ENCODE results near the gene SIM2. TPM values are rescaled to one million over a fixed set of nuclear protein-coding genes. Genes with fewer than 3 reads are reported as not detected.

Gene SIM2
- total RNA-seq, 1 donor from 2014 or later = not detected

DNA sequence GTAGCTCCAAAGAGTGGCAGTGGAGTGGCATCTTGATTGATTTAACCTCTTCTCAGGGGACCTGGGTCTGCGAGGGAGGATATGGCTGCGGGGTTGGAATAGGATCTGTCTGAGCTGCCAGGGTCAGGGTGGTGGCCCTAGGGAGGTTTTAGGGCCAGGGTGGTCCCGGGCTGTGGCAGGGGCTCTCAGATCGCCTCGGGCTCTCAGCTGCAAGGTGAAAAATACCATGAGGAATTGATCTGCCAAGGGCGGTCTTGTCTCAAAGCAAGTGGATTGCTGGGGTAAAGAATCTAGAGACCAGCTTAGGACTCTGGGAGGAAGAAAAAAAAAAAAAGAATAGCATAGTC is 3.7 kb downstream of the SIM2 start:
- Histone ChIP-seq H3K4me1 (peaks cover 54% of the 10 kb centered on the region), H3K27ac (no peak overlapping the region), H3K9me3 (no peaks in the 10 kb centered on the region), H3K36me3 (no peaks in the 10 kb centered on the region), H3K4me3 (no peak overlapping the region), H3K27me3 (peaks cover 35% of the 10 kb centered on the region)
- no peak for TF ChIP-seq CTCF (IDR thresholded peaks at IDR 0.05)
- no peak for TF ChIP-seq POLR2AphosphoS5 (IDR thresholded peaks at IDR 0.05; ENCODE audit: insufficient read depth in 1 of 2, low read depth in 1 of 2)
- TF ChIP-seq POLR2A (IDR thresholded peaks at IDR 0.05) = no peak
- no peak for DNase-seq (ENCODE audit: extremely low spot score in 2 of 2)
- intact Hi-C loops (cut with DNase I) = no loop called here

DNA sequence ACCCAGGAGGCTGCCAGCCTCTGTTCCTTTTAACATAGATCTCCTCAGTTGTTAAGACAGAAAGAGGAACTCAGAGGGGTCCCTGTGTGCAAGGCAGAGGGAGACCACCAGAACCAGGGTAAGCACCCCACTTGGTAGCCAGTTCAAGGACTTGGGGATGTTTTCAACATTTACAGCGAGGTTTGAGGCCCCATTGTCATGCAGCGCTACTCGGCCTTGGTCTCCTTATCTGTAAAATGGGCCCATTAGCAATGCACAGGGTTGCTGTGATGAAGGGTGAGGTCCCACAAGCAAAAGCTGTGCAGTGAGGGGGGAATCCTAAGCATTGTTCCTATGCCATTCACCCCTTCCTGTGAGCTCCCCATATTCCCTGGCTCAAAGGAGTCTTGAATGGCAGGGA is 4.2 kb downstream of the SIM2 start:
- no peaks in the 10 kb centered on the region for H3K36me3 ChIP-seq
- no peak overlapping the region for H3K27ac ChIP-seq
- no peak overlapping the region for H3K4me3 ChIP-seq
- no peaks in the 10 kb centered on the region for H3K9me3 ChIP-seq
- intact Hi-C loops (cut with DNase I) = no loop called here
- H3K4me1 ChIP-seq = peaks cover 54% of the 10 kb centered on the region
- peaks cover 33% of the 10 kb centered on the region for H3K27me3 ChIP-seq
- no peak for TF ChIP-seq CTCF (IDR thresholded peaks at IDR 0.05)
- no peak for TF ChIP-seq POLR2AphosphoS5 (IDR thresholded peaks at IDR 0.05; ENCODE audit: insufficient read depth in 1 of 2, low read depth in 1 of 2)
- TF ChIP-seq POLR2A (IDR thresholded peaks at IDR 0.05) = no peak
- no peak for DNase-seq (ENCODE audit: extremely low spot score in 2 of 2)

GRCh38 chr21:36703626-36704280 is 4.8 kb downstream of the SIM2 start:
- no peaks in the 10 kb centered on the region for H3K36me3 ChIP-seq
- no peak overlapping the region for H3K27ac ChIP-seq
- intact Hi-C loops (cut with DNase I) = no loop called here
- H3K4me1 ChIP-seq = peaks cover 54% of the 10 kb centered on the region
- no peak for DNase-seq (ENCODE audit: extremely low spot score in 2 of 2)
- H3K27me3 ChIP-seq = peaks cover 31% of the 10 kb centered on the region
- no peaks in the 10 kb centered on the region for H3K9me3 ChIP-seq
- no peak overlapping the region for H3K4me3 ChIP-seq
- no peak for TF ChIP-seq POLR2A (IDR thresholded peaks at IDR 0.05)
- TF ChIP-seq POLR2AphosphoS5 (IDR thresholded peaks at IDR 0.05; ENCODE audit: insufficient read depth in 1 of 2, low read depth in 1 of 2) = no peak
- no peak for TF ChIP-seq CTCF (IDR thresholded peaks at IDR 0.05)

- no peaks in the 10 kb centered on the region for H3K36me3 ChIP-seq
- H3K9me3 ChIP-seq = no peaks in the 10 kb centered on the region
- H3K4me3 ChIP-seq = no peak overlapping the region
- no peak for TF ChIP-seq POLR2A (IDR thresholded peaks at IDR 0.05)
- TF ChIP-seq POLR2AphosphoS5 (IDR thresholded peaks at IDR 0.05; ENCODE audit: insufficient read depth in 1 of 2, low read depth in 1 of 2) = no peak
- no peak for TF ChIP-seq CTCF (IDR thresholded peaks at IDR 0.05)
- H3K4me1 ChIP-seq = peaks cover 54% of the 10 kb centered on the region
- intact Hi-C loops (cut with DNase I) = no loop called here
- H3K27ac ChIP-seq = no peak overlapping the region
- peak in 1 of 2 donors; percentile 93 for DNase-seq (ENCODE audit: extremely low spot score in 2 of 2)
- peaks cover 25% of the 10 kb centered on the region for H3K27me3 ChIP-seq
Observed at GRCh38 chr21:36704281-36704957, 5.5 kb downstream of the SIM2 start.
